Stimulated activated CD8-positive, alpha-beta memory T cell treated with anti-CD3 and anti-CD28 coated beads, Interleukin-7, amount 100 ng/mL, for 1 hour (primary cell): ENCODE data around the gene UPF2.

Experiments used
- DNase-seq, 2 donors: peaks; one replicate each; pipeline ENCODE4 v3.0.0-alpha.2; 2020; ENCODE audit warnings: low read depth in 2 of 2

UPF2 gene

GRCh38 chr10:11882646-11883375, 159.8 kb downstream of the UPF2 start:
- no peak for DNase-seq

- DNase-seq = no peak
These were observed 160.9 kb downstream of the UPF2 start for GRCh38 chr10:11881477-11882417.

DNA sequence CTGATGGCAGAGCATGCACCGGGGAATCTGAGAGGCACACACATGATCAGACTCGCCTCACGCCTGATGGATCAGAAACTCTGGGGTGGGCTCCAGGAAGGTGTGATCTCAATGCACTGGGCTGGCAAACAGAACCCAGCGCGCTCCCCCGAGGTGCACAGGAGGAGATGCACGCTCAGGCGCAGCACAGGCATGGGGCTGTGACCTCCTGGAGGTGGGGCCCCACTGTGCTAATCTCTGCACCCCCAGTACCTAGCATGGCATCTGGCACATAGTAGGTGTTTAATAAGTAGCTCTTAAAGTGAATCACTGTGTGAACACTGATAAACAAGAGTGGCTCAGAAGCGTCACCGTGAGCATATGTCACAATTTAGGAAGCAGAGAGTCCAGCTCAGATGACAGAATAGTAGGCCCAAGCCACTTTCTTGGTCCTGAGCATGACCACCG, 161.6 kb downstream of the UPF2 start:
- no peak for DNase-seq

DNA sequence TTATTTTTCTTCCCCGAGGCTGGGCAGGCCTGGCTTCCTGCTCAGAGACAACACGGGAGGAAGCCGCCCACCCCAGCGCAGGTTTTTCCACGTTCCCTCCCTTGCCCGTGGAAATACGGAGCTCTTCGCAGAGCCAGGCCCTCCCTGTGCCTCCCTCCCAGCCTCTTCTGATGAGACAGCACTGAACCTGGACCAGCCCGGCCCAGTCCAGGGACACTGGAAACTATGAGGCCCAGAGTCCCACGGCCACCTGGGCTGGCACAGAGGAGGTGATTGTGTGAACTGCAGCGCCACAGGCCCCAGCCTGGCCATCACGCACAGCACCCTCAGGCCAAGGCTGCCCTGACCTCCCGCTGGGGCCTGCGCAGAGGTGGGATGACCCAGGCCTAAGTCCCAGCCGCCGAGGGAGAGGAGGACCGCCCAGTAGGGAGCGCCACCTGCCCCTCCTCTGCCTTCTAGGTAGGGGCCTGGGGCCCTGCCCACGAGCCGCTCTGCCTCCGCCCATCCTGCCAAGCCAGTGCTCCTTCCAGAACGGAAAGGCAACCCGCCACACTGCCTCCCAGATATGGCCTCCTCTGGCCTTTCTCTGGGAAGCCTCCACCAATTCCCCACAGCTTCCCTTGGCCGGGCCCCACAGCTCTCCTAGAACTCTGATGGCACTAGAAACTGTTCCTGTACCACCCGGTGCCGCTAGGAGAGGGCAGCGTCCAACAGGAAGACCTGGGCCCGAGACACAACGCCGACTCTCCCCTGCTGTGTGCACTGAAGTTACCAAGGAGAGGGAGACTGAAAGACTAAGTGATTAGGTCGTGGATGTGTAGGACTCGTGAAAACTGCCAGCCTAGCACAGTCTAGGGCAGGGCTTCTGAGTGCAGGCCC, 162.2 kb downstream of the UPF2 start:
- DNase-seq = no peak

DNA sequence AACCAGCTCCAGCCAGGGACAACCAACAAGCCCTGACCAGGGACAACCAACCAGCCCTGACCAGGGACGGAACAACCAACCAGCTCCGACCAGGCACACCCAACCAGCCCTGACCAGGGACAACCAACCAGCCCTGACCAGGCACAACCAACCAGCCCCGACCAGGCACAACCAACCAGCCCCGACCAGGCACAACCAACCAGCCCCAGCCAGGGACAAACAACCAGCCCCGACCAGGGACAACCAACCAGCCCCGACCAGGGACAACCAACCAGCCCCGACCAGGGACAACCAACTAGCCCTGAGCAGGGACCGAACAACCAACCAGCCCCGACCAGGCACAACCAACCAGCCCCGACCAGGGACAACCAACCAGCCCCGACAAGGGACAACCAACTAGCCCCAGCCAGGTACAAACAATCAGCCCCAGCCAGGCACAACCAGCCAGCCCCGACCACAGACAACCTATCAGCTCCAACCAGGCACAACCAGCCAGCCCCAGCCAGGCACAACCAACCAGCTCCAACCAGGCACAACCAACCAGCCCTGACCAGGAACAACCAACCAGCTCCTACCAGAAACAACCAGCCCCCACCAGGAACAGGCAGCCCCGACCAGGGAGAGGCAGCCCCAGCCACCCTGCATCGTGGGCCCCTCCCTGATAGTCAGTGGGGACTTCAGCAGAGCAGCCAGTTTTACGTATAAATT, 163.1 kb downstream of the UPF2 start:
- no peak for DNase-seq

DNA sequence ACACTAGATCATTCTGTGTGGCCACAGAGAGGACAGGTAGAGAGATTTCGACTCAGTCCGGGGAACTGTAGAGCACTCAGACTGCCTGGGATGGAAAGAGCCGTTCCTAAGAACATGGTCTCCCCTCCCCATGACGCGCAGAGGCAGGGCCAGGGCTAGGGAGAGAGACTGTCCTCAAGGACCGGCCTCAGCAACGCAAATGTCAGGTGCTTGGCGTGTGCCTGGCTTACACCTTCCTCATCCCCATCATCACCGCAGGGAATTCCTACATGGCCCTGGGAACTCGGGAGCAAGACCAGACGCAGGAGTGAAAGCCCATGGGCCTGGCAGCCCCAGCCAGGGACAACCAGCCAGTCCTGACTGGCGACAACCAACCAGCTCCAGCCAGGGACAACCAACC, 163.8 kb downstream of the UPF2 start:
- no peak for DNase-seq

DNA sequence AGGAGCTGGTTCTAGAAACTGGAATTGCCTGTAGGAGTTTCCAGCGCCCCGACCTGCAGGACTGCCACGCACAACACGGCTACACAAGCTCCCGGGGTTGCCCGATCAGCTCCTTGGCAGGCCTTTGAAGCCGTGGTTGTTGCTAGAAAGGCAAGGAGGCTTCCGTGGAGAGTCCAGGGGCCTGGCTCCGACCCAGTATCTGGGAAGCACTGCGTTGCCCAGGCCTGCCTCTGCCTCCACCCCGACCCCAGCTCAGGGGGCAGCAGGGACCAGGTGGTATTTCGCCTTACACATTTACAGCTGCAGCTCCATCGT, 165.1 kb downstream of the UPF2 start:
- DNase-seq = no peak

DNA sequence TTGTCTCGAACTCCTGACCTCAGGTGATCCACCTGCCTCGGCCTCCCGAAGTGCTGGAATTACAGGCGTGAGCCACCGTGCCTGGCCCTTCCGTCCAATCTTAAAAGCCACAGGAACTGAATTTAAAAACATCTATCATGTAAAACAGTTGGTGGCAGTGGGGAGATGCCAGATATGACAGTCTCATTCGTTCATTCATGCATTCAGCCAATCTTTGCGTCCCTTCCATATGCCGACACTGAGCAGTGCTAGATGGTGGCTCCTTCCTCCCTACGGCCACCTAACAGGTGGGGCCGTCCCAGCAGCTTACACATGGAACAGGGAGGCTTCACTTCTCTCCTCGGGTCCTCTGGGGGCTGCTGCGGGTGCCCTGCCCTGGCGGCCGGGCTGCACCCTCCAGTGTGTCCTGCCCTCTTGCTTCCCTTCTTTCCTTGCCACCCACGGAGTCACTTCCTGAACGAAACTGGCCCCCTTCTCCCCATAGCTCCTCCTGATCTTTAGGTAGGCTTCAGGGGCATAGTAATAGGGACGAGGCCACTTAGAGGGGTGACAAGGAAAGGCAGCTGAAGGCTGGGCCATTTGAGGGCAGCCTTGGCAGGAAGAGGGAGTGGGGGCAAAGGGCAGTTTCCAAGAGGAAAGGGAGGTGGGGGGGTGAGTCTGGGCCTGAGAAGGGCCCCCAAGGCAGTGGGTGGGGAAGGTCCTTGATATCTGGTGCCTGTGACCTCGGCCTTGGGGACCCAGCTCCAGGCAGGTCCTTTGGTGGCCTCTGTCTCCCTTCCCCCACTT, 165.6 kb downstream of the UPF2 start:
- DNase-seq = no peak

GRCh38 chr10:11876324-11876723, 166.3 kb downstream of the UPF2 start:
- no peak for DNase-seq

GRCh38 chr10:11875494-11876281, 166.9 kb downstream of the UPF2 start:
- DNase-seq = no peak

- DNase-seq = no peak
These were observed 167.8 kb downstream of the UPF2 start for GRCh38 chr10:11874568-11875493.

DNA sequence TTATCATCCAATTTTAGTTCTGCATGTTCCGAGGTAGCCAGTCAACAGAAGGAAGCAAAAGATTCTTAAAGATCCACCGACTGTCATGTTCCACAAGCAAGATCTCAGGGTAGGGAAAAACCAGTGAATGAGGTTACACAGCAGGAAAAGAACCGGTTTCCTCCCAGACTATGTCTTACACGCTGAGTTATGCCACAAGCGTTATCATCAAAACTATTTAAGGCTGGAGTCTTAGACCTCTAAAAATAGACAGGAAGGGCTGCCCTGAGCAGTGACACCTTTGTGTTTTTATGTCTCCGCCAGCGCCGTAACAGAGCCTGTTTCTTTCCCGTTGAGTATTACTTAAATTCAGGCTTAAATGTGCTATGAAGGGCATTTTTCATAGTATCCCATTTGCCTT, 171.1 kb downstream of the UPF2 start:
- DNase-seq = no peak

DNA sequence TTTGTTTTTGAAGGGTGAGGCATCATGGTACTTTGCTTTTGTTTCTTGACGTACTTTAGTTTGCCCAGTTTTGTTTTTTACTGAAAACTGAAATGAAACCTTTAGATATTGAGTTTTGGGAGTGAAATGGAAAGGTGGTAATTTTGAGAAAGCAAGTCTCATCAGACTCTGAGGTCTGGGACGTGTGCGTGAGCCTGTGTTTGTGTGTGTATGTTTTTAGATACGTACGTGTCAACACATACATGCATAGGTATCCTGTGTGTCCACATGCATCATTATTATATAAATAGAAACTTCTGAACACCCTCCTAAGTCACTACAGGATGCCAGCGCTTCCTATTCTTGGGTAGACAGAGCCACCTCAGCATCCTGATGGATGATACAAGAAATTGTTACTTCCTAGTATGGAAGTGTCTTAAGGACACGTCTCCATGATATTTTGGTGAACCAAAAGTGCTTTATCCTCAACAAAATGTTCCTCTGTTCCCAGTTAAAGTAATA, 171.7 kb downstream of the UPF2 start:
- DNase-seq = no peak

- DNase-seq = no peak
These were observed 172.2 kb downstream of the UPF2 start for GRCh38 chr10:11870461-11870780.
